Neural cell (in vitro differentiated cells): Measurements from ENCODE around the gene SPI1.

Experiments used
- EP300 ChIP-seq: fragments of 450-650 bp; conservative IDR thresholded peaks from 2 replicates; pipeline ENCODE4 v1.6.1; 2014; ENCODE audit warnings: antibody characterized with exemption, mild to moderate bottlenecking, moderate library complexity; ENCODE audit not compliant: poor library complexity, severe bottlenecking
- EZH2 ChIP-seq: fragments of 200-600, 300-800 bp; shearing (Covaris generic), sonication (generic); IDR thresholded peaks from 2 replicates; pipeline ENCODE4 v1.6.1; 2014; ENCODE audit warnings: antibody characterized with exemption, low read length, borderline replicate concordance, mild to moderate bottlenecking; ENCODE audit not compliant: insufficient read depth, poor library complexity, severe bottlenecking
- MXI1 ChIP-seq: fragments of 450-650 bp; conservative IDR thresholded peaks from 2 replicates; pipeline ENCODE4 v1.6.1; 2014; ENCODE audit warnings: antibody characterized with exemption, mild to moderate bottlenecking; ENCODE audit not compliant: poor library complexity, severe bottlenecking
- POLR2AphosphoS5 ChIP-seq: IDR thresholded peaks from 2 replicates; pipeline ENCODE4 v1.6.1; 2012
- REST ChIP-seq: IDR thresholded peaks from 2 replicates; pipeline ENCODE4 v1.6.1; 2012; ENCODE audit warnings: borderline replicate concordance
- TAF1 ChIP-seq: IDR thresholded peaks from 2 replicates; pipeline ENCODE4 v1.6.1; 2012; ENCODE audit warnings: low read depth
- TF ChIP-seq, protein P1 (sequence below): fragments of 450-650 bp; IDR thresholded peaks from 2 replicates; pipeline ENCODE4 v1.5.1; 2014; ENCODE audit warnings: antibody characterized with exemption, mild to moderate bottlenecking, moderate library complexity; ENCODE audit not compliant: poor library complexity, severe bottlenecking

DNA sequence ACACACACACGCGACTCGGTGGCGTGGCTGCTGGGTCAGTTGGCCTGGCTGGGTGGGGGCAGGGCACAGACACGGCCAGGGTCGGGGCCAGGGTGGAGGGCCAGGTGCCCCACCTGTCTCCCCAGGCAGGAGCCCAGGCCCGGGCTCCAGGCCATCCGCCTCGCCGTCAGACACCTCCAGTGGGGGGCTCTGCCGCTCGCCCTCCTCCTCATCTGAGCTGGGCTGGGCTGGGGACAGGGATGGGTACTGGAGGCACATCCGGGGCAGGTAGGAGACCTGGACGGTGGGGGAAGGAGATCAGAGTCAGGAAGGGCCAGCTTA, 19.7 kb downstream of the SPI1 start:
- TF ChIP-seq, protein P1, sequence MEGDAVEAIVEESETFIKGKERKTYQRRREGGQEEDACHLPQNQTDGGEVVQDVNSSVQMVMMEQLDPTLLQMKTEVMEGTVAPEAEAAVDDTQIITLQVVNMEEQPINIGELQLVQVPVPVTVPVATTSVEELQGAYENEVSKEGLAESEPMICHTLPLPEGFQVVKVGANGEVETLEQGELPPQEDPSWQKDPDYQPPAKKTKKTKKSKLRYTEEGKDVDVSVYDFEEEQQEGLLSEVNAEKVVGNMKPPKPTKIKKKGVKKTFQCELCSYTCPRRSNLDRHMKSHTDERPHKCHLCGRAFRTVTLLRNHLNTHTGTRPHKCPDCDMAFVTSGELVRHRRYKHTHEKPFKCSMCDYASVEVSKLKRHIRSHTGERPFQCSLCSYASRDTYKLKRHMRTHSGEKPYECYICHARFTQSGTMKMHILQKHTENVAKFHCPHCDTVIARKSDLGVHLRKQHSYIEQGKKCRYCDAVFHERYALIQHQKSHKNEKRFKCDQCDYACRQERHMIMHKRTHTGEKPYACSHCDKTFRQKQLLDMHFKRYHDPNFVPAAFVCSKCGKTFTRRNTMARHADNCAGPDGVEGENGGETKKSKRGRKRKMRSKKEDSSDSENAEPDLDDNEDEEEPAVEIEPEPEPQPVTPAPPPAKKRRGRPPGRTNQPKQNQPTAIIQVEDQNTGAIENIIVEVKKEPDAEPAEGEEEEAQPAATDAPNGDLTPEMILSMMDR: no peak
- TF ChIP-seq EP300: no peak
- TF ChIP-seq REST: no peak
- no peak for TF ChIP-seq POLR2AphosphoS5
- TF ChIP-seq EZH2: no peak
- TF ChIP-seq TAF1: no peak
- TF ChIP-seq MXI1: no peak
